PFSK-1 (cell line): ENCODE data around the gene AREG.

Source experiments
- FOXP2 ChIP-seq: optimal IDR thresholded peaks from 2 replicates; pipeline ENCODE3; 2011; ENCODE audit warnings: borderline replicate concordance, control low read depth, inconsistent platforms; ENCODE audit not compliant: insufficient read depth; ENCODE audit errors: extremely low read length, extremely low read depth
- POLR2AphosphoS5 ChIP-seq: IDR thresholded peaks from 2 replicates; pipeline ENCODE4 v1.6.1; 2012; ENCODE audit warnings: low read depth, mild to moderate bottlenecking, control low read depth, low read length, moderate library complexity
- REST ChIP-seq, 2 experiments: IDR thresholded peaks; 2 replicates each; pipeline versions ENCODE4 v1.6.1 to v1.8.0; 2011 to 2012; ENCODE audit warnings: low read depth in 2 of 2, low read length in 2 of 2, control low read depth in 1 of 2, inconsistent platforms in 1 of 2, mild to moderate bottlenecking in 1 of 2, moderate library complexity in 1 of 2; ENCODE audit not compliant: insufficient read depth in 1 of 2
- SIN3A ChIP-seq: IDR thresholded peaks from 2 replicates; pipeline ENCODE4 v1.6.1; 2012; ENCODE audit warnings: mild to moderate bottlenecking, low read length, moderate library complexity, borderline replicate concordance; ENCODE audit not compliant: insufficient read depth
- TAF1 ChIP-seq: IDR thresholded peaks from 2 replicates; pipeline ENCODE4 v1.6.1; 2012; ENCODE audit warnings: low read length, control low read depth, borderline replicate concordance; ENCODE audit not compliant: insufficient read depth

AREG gene

GRCh38 chr4:74499986-74500781, 55.2 kb downstream of the AREG start:
- TF ChIP-seq TAF1 (no peak), POLR2AphosphoS5 (no peak), SIN3A (no peak), REST (IDR thresholded peaks at IDR 0.05; ENCODE audit: insufficient read depth in 1 of 2, low read depth in 2 of 2, low read length in 2 of 2) (no peak), FOXP2 (no peak)

GRCh38 chr4:74501579-74501978, 56.6 kb downstream of the AREG start:
- no peak for TF ChIP-seq POLR2AphosphoS5
- no peak for TF ChIP-seq FOXP2
- no peak for TF ChIP-seq TAF1
- no peak for TF ChIP-seq REST (IDR thresholded peaks at IDR 0.05; ENCODE audit: insufficient read depth in 1 of 2, low read depth in 2 of 2, low read length in 2 of 2)
- TF ChIP-seq SIN3A, result no peak

GRCh38 chr4:74503580-74503979, 58.6 kb downstream of the AREG start:
- TF ChIP-seq SIN3A (0 out of 2 replicates have a peak, but pooled peaks have one; percentile 71), POLR2AphosphoS5 (no peak), REST (IDR thresholded peaks at IDR 0.05; ENCODE audit: insufficient read depth in 1 of 2, low read depth in 2 of 2, low read length in 2 of 2) (peak in 1 of 2 experiments; percentile 47; a peak in 1 of 4 replicates)

GRCh38 chr4:74504212-74504611, 59.3 kb downstream of the AREG start:
- TF ChIP-seq SIN3A (no peak), POLR2AphosphoS5 (no peak), TAF1 (no peak), FOXP2 (no peak), REST (IDR thresholded peaks at IDR 0.05; ENCODE audit: insufficient read depth in 1 of 2, low read depth in 2 of 2, low read length in 2 of 2) (no peak)
